ENCODE data around the gene GATAD2A. TPM values are rescaled to one million over a fixed set of nuclear protein-coding genes. Genes with fewer than 3 reads are reported as not detected.

Gene GATAD2A
- polyA plus RNA-seq, 1 experiment = 24.2 TPM

DNA sequence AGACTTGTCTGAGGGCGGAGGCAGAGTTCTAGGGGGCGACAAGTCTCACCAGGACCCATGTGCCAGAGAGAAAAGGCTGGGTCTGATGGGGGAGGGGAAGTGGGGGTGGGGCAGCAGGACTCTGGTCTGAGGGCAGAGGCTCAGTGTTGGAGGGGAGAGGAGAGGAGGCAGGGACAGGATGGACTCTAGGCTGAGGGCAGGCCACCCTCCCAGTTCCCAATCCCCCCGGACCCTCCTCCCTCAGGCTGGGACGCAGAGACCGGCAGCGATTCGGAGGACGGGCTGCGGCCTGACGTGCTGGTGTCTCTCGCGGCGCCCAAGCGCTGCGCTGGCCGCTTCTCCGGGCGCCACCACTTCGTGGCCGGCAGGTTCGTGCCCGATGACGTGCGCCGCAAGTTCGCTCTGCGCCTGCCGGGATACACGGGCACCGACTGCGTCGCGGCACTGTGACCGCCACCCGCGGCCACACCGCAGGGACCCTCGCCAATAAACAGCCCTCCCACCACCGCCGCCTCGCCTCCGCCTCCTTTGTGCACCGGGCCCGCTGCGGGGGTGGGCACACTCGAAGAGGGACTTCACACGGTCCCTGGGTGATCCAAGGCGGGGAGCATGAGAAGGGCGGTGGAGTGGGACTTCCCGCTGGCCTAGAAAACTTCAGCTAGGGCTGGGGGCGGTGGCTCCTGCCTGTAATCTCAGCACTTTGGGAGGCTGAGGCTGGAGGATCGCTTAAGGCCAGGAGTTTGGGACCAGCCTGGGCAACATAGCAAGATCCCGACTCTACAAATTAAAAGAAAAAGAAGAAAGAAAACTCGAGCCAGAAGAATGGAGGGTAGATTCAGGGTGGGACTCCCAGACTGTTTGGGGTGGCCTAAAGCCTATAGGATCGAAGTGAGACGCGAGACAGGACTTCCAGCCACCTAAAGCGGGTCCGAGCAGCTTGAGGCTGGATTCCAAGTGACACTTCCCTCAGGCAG, 131.9 kb downstream of the GATAD2A start:
- ChIA-PET CTCF (interaction anchor here (0.9 to 1.8 kb wide), 2 partner anchors 17 to 107 kb away, joined by 4 to 14 read pairs; partner anchors contain the start of gene GMIP), POLR2A (interaction anchor here (0.5 kb wide), 1 partner anchor 29 kb away, joined by 3 read pairs; no protein-coding TSS in a partner anchor)
- no peak for DNase-seq (ENCODE audit: low read depth)
- Histone ChIP-seq H3K36me3 (ENCODE audit: control insufficient read depth, insufficient read depth, low read length) (no peaks in the 10 kb centered on the region), H3K4me3 (ENCODE audit: low read depth, low read length) (peak overlapping the region; percentile 31), H3K27me3 (ENCODE audit: control insufficient read depth, insufficient read depth, low read length) (peaks cover 3% of the 10 kb centered on the region)
- TF ChIP-seq, protein P1, sequence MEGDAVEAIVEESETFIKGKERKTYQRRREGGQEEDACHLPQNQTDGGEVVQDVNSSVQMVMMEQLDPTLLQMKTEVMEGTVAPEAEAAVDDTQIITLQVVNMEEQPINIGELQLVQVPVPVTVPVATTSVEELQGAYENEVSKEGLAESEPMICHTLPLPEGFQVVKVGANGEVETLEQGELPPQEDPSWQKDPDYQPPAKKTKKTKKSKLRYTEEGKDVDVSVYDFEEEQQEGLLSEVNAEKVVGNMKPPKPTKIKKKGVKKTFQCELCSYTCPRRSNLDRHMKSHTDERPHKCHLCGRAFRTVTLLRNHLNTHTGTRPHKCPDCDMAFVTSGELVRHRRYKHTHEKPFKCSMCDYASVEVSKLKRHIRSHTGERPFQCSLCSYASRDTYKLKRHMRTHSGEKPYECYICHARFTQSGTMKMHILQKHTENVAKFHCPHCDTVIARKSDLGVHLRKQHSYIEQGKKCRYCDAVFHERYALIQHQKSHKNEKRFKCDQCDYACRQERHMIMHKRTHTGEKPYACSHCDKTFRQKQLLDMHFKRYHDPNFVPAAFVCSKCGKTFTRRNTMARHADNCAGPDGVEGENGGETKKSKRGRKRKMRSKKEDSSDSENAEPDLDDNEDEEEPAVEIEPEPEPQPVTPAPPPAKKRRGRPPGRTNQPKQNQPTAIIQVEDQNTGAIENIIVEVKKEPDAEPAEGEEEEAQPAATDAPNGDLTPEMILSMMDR (IDR thresholded peaks at IDR 0.05; ENCODE audit: insufficient read depth, low read depth, low read length) = no peak

DNA sequence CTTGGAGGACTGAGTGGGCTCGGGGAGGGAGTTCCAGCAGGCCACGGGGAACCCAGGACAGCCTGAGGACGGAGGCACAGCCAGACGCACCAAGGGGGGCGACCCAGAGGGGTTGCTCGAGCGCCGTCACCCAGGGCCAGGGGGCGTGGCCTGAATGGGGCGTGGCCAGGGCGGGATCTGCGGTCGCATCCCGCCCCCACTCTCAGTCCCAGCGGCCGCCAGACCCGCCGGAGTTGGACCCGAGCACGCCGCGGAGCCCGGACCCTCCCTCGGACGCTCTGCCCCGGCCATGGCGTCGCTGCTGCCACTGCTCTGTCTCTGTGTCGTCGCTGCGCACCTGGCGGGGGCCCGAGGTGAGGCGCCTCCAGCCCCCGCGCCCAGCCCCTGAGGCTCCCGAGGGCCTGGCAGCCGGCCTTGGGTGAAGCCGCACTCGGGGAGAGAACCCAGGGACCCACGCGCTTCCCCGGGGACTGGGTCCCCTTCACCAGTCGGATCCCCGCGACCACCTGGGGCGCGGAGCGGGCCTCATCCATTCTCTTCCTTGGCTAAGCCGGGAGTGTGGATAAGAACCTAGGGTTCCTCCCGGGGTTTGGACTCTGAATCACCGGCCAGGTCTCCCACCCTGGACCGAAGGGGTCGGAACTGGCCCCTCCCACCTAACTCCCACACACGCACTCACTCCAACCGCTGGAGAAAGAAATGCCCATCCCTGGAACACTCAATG, 132.7 kb downstream of the GATAD2A start, which contains the start of gene CILP2:
CILP2 (plus strand) TSS at position 205 of the 724 bp plus-strand sequence; CDS start at position 290, 85 bp downstream.
- TF ChIP-seq, protein P1 (IDR thresholded peaks at IDR 0.05; ENCODE audit: insufficient read depth, low read depth, low read length) = no peak
- DNase-seq (ENCODE audit: low read depth) = no peak
- POLR2A ChIA-PET = no interaction called here
- CTCF ChIA-PET = interaction anchor here (0.9 to 1.9 kb wide), 3 partner anchors 16 to 106 kb away, joined by 4 to 14 read pairs (median 4); partner anchors contain the start of gene GMIP
- Histone ChIP-seq H3K27me3 (ENCODE audit: control insufficient read depth, insufficient read depth, low read length) (peaks cover 3% of the 10 kb centered on the region), H3K4me3 (ENCODE audit: low read depth, low read length) (peak within 1 kb of the TSS; percentile 31), H3K36me3 (ENCODE audit: control insufficient read depth, insufficient read depth, low read length) (no peaks in the 10 kb centered on the region)

DNA sequence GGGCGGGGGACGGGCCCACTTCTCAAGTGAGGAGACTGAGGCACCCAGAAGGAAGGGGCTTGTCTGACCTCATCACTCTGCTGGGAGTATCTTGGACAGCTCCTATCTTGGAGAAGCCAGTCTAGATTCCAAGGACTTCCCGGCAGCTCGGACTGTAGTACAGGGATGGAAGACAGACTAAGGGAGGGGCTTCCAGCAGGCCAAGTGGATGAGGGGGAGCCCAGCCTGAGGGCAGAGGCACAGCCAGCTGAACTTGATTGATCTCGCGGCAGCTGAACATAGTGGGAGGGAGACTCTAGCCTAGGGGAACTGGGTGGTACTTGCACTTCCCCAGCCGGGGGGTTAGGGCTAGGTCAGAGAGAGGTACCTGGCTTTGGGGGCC, 133.3 kb downstream of the GATAD2A start:
- TF ChIP-seq, protein P1 (IDR thresholded peaks at IDR 0.05; ENCODE audit: insufficient read depth, low read depth, low read length) = no peak
- ChIA-PET POLR2A (no interaction called here), CTCF (interaction anchor here (1.8 to 1.9 kb wide), 2 partner anchors 15 to 105 kb away, joined by 4 to 14 read pairs; no protein-coding TSS in a partner anchor)
- no peak for DNase-seq (ENCODE audit: low read depth)
- no peak overlapping the region for H3K4me3 ChIP-seq (ENCODE audit: low read depth, low read length)
- no peaks in the 10 kb centered on the region for H3K36me3 ChIP-seq (ENCODE audit: control insufficient read depth, insufficient read depth, low read length)
- H3K27me3 ChIP-seq (ENCODE audit: control insufficient read depth, insufficient read depth, low read length) = peaks cover 3% of the 10 kb centered on the region

DNA sequence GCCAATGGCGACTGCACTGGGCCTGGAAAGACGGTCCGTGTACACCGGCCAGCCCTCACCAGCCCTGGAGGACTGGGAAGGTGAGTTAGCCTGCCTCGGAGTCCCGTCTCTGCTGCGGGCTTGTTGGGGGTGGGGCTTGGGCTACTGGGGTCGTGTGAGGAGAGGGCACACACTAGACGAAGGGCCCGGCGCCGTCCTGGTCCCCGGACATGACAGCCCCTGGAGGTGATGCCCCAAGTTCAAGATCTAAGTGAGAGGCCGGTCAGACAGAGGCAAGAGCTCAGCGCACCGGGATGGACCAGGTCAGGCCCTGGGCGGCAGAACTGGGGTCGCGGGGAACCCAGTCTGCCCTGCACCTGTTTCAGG, 134.2 kb downstream of the GATAD2A start:
- peaks cover 3% of the 10 kb centered on the region for H3K27me3 ChIP-seq (ENCODE audit: control insufficient read depth, insufficient read depth, low read length)
- ChIA-PET CTCF (interaction anchor here (1.0 to 1.9 kb wide), 3 partner anchors 14 to 105 kb away, joined by 3 to 14 read pairs (median 4); no protein-coding TSS in a partner anchor), POLR2A (no interaction called here)
- H3K36me3 ChIP-seq (ENCODE audit: control insufficient read depth, insufficient read depth, low read length) = no peaks in the 10 kb centered on the region
- TF ChIP-seq, protein P1 (IDR thresholded peaks at IDR 0.05; ENCODE audit: insufficient read depth, low read depth, low read length) = no peak
- no peak for DNase-seq (ENCODE audit: low read depth)
- H3K4me3 ChIP-seq (ENCODE audit: low read depth, low read length) = no peak overlapping the region
